ENCODE data around the gene ZNF346.

ZNF346 gene

DNA sequence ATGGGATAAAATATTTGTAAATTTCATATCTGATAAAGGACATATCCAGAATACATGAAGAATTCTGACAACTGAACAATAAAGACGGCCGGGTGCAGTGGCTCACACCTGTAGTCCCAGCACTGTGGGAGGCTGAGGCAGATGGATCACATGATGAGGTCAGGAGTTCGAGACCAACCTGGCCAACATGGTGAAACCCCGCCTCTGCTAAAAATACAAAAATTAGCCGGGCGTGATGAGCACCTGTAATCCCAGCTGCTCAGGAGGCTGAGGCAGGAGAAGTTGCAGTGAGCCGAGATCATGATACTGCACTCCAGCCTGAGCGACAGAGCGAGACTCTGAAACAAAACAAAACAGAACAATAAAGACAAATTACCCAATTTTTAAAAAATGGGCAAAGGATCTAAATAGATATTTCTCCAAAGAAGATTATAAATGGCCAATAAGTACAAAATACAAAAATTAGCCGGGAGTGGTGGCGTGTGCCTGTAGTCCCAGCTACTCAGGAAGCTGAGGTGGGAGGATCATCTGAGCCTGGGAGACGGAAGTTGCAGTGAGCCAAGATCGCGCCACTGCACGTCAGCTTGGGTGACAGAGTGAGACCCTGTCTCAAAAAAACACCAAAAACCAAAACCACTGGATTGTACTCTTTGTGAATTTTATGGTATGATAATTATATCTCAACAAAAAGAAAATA is 101.4 kb downstream of the ZNF346 start:
- no peak for DNase-seq

DNA sequence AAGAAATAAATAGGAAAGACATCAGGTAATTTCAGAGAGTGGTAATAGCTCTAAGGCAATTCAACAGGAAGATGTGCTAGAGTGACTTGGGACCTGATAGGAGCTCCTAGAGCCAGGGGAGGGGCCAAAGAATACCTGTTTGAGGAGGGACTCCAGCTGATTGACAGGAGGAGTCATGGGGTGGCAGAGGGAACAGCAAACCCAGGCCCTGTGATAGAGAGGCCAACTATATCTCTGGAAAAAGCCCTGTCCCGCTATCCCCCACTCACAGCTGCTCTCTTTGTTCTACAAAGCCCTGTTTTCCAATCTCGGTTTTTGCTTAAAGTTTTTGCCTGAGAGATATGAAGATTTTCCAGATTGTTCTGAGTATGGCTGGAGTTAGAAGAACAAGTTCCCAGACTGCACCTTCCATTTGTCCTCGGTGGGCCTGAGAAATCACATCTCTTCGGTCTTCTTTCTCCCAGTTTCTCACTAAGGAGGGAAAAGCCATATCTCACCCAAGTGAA is 102.0 kb downstream of the ZNF346 start:
- peak; percentile 38 for DNase-seq

DNA sequence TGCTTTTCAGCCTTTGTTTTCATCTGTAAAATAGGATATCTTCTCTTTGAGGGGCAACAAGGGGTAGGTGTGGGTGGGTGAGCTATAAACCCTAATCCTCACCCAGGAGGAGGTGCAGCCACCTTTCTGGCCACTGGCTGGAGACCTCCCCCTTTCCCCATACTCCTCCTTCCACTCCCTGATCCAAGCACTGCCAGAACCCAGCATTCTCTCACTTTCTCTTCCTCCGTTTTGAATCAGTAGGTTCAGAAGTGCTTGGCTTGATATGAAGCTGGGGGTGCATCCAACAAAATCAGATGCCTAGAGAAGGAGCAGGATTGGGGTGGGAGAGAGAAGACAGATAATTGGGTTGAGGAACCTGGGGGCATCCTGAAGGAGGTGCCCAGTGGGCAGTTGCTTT is 104.3 kb downstream of the ZNF346 start:
- DNase-seq = no peak

DNA sequence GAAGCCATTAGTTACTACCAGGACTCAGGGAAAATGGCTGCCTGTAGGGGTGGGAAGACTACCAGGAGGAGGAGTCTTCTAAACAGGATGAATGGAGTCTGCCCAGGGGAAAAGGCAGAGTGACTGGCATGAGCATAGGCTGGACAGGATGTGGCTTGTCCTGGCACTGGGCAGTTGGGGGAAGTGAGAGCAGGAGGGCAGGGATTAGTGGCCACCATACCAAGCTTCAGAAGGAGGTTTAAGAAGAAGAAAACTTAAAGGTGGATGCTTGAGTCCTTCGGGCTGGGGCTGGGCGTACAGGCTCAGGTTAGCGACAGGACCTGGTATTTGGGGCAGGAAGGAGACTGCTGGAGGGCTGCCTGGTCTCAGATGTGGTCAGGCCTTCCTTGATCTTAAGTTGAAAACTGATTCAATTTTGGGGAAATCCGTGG is 106.1 kb downstream of the ZNF346 start:
- peak; percentile 54 for DNase-seq

DNA sequence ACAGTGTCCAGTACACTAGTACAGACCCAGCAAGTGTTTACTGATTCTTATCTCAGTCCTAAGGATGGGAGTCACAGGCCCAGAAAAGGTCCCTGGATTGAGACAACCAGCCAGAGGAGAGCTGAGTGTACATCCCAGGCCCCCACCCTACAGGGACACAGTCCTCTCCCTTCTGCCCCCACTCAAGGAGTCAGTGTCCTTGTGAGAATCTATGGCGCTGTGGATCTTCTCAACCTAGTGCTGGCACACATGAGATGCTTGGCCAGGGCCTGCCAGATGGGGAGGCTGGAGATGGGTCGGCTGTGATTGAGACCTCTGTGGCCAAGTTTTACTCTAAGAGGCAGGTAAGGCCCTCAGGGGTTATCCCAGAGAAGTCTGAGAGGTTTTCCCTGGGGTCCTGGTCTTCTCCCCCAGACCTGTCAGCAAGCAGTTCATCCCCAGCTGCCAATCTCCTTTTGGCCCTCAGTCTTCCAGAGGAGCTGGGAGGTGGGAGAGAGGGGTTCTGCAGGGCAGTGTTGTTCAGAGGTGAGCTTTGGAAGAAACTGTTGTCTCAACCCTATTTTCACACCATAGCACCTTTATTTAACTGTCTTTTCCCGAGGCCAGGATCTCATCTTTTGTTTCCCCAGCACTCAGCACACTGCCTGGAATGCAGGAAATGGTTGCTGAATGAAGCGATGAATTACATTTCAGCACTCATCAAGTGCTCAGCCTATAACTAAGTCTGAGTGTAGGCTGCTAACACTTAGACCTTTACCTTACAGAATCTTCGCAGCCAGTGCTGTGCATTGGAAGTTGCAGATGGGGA is 107.9 kb downstream of the ZNF346 start:
- DNase-seq = no peak
